Tibial nerve (tissue), 4 donors: ENCODE data around the gene MCF2L. TPM values are rescaled to one million over a fixed set of nuclear protein-coding genes. Genes with fewer than 3 reads are reported as not detected.

ENCODE experiments used
- DNase-seq, 2 donors: peaks; one replicate each; pipeline ENCODE4 v3.0.0-alpha.2; 2019; ENCODE audit warnings: low spot score in 2 of 2
- H3K27ac ChIP-seq, 4 donors: fragments of 200-600 bp; sonication (generic) in 3 of 4; one replicate each; pipeline ENCODE4 v1.5.1; 2017 to 2019; ENCODE audit warnings: mild to moderate bottlenecking in 1 of 4
- H3K27me3 ChIP-seq, 2 donors: fragments of 200-600 bp; sonication (generic) in 1 of 2; one replicate each; pipeline versions ENCODE4 v1.5.1 to v1.6.0; 2017 to 2019
- H3K36me3 ChIP-seq, 3 donors: fragments of 200-600 bp; sonication (generic); one replicate each; pipeline ENCODE4 v1.5.1; 2018 to 2019
- H3K4me1 ChIP-seq, 4 donors: fragments of 200-600 bp; sonication (generic) in 3 of 4; one replicate each; pipeline ENCODE4 v1.5.1; 2017 to 2019
- H3K4me3 ChIP-seq, 4 donors: fragments of 200-600 bp; sonication (generic) in 3 of 4; one replicate each; pipeline ENCODE4 v1.5.1; 2017 to 2019; ENCODE audit warnings: mild to moderate bottlenecking in 1 of 4, moderate library complexity in 1 of 4
- H3K9me3 ChIP-seq, 4 donors: fragments of 200-600 bp; sonication (generic) in 3 of 4; one replicate each; pipeline ENCODE4 v1.5.1; 2017 to 2019
- EP300 ChIP-seq, 2 donors: sonication (generic); formaldehyde crosslinking; IDR thresholded peaks; one replicate each; pipeline ENCODE4 v1.6.1; 2017; ENCODE audit warnings: antibody characterized with exemption in 2 of 2, mild to moderate bottlenecking in 1 of 2
- POLR2A ChIP-seq, 2 donors: fragments of 450-650 bp; IDR thresholded peaks; one replicate each; pipeline ENCODE4 v1.6.1; 2017; ENCODE audit warnings: antibody characterized with exemption in 2 of 2, mild to moderate bottlenecking in 2 of 2, moderate library complexity in 2 of 2
- WGBS, 2 donors: methylation state at CpG; one replicate each; pipeline ENCODE4 v1.1.5; 2018; 5-methylcytosine and 5-hydroxymethylcytosine counted together
- total RNA-seq, 4 donors: library from RNA; depleted of rRNA; stranded (reverse); fragments of >200 nt; gene quantifications; one replicate each; pipeline ENCODE4 v1.1.0, GENCODE V29; 2016
- TF ChIP-seq, protein P1 (sequence below), 5 experiments: fragments of 200-600 bp in 3 of 5; fragments of 450-650 bp in 2 of 5; sonication (generic) in 3 of 5; IDR thresholded peaks; one replicate each; pipeline ENCODE4 v1.5.1; 2016 to 2019; ENCODE audit warnings: antibody characterized with exemption in 5 of 5, mild to moderate bottlenecking in 3 of 5, moderate library complexity in 2 of 5

The MCF2L gene
- total RNA-seq, 4 donors from 2014 or later, result 30.1 to 82.6 (median 45.3) TPM

DNA sequence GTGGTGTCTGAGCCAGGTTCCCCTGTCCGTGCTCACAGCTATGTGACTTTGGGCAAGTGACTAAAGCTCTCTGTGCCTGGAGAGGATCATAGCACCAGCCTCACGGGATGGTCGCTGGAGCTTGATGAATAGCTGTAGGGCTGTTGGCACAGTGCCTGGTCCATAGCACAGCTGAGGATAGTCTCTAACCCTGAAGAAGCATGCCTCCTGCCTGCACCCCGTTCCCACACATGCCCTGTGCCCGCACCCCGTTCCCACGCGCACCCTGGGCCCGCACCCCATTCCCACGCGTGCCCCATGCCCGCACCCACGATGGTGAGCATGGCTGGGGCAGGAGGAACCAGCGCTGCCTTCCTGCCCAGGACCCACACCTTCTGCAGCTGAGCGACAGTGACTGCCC lies 72.9 kb downstream of the MCF2L start:
- Histone ChIP-seq H3K27me3 (no peaks in the 10 kb centered on the region), H3K27ac (no peak overlapping the region), H3K36me3 (no peaks in the 10 kb centered on the region), H3K4me1 (no peaks in the 10 kb centered on the region), H3K9me3 (no peaks in the 10 kb centered on the region), H3K4me3 (no peak overlapping the region)
- no peak for TF ChIP-seq EP300 (IDR thresholded peaks at IDR 0.05)
- TF ChIP-seq, protein P1, sequence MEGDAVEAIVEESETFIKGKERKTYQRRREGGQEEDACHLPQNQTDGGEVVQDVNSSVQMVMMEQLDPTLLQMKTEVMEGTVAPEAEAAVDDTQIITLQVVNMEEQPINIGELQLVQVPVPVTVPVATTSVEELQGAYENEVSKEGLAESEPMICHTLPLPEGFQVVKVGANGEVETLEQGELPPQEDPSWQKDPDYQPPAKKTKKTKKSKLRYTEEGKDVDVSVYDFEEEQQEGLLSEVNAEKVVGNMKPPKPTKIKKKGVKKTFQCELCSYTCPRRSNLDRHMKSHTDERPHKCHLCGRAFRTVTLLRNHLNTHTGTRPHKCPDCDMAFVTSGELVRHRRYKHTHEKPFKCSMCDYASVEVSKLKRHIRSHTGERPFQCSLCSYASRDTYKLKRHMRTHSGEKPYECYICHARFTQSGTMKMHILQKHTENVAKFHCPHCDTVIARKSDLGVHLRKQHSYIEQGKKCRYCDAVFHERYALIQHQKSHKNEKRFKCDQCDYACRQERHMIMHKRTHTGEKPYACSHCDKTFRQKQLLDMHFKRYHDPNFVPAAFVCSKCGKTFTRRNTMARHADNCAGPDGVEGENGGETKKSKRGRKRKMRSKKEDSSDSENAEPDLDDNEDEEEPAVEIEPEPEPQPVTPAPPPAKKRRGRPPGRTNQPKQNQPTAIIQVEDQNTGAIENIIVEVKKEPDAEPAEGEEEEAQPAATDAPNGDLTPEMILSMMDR (IDR thresholded peaks at IDR 0.05), result no peak
- TF ChIP-seq POLR2A (IDR thresholded peaks at IDR 0.05), result no peak
- WGBS, 2 donors, result 80 to 82% methylated on average over 13 to 15 of the region's 15 CpGs
- DNase-seq, result no peak

DNA sequence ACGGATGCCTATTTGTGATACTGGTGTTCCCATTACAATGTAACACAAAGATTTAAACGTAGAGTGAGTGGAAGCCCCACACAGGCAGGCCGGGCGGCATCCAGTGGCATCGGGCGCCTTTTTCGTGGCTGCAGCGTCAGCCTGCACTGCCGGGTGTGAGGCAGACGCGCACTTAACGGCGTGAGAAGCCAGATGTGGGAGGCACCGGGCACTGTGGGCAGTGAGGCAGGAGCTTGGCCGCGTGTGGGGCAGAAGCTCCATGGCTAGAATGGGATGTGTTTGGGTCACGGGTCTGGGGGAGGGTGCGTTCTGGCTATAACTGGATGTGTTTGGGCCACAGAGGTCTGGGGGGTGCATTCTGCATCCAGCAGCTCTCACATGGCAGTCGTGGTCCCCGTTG lies 73.4 kb downstream of the MCF2L start:
- Histone ChIP-seq H3K9me3 (no peaks in the 10 kb centered on the region), H3K36me3 (no peaks in the 10 kb centered on the region), H3K27ac (no peak overlapping the region), H3K27me3 (no peaks in the 10 kb centered on the region), H3K4me3 (no peak overlapping the region), H3K4me1 (no peaks in the 10 kb centered on the region)
- TF ChIP-seq, protein P1 (IDR thresholded peaks at IDR 0.05), result no peak
- TF ChIP-seq POLR2A (IDR thresholded peaks at IDR 0.05) (no peak), EP300 (IDR thresholded peaks at IDR 0.05) (no peak)
- 93 to 95% methylated on average over 18 to 20 of the region's 20 CpGs for WGBS, 2 donors
- no peak for DNase-seq

DNA sequence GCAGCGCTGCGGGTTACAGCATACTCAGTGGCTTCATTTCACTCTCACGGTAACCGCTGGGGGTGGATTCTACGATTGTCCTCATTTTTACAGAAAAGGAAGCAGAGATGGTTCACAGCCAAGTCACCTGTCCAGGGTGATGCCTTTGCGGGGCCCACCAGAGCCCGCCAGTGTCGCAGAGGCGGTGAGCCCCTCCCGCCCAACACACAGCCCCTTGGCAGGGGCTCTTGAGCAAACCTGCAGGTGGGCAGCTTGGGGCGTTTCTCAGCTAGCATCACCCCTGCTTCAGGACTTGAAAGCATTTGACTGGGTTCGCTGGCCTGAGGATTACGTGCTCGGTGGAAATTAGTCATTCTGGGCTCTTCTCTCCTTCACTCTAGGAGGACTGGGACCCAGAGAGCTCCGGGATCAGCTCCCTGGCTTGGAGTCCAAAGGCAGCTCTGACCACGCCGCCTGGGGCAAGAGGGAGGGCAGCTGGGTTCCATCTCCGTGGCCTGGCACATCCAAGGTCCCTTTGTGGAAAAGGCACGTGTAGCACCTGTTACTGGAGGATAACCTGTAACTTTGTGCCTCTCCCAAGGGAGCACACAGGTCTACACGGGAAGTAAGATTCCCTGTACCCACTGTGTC lies 74.1 kb downstream of the MCF2L start:
- Histone ChIP-seq H3K4me1 (no peaks in the 10 kb centered on the region), H3K4me3 (no peak overlapping the region), H3K27ac (no peak overlapping the region), H3K9me3 (no peaks in the 10 kb centered on the region), H3K36me3 (no peaks in the 10 kb centered on the region), H3K27me3 (no peaks in the 10 kb centered on the region)
- no peak for DNase-seq
- TF ChIP-seq EP300 (IDR thresholded peaks at IDR 0.05) (no peak), POLR2A (IDR thresholded peaks at IDR 0.05) (no peak)
- TF ChIP-seq, protein P1 (IDR thresholded peaks at IDR 0.05), result no peak
- 90% methylated on average over 20 of the region's 20 CpGs for WGBS, 2 donors

DNA sequence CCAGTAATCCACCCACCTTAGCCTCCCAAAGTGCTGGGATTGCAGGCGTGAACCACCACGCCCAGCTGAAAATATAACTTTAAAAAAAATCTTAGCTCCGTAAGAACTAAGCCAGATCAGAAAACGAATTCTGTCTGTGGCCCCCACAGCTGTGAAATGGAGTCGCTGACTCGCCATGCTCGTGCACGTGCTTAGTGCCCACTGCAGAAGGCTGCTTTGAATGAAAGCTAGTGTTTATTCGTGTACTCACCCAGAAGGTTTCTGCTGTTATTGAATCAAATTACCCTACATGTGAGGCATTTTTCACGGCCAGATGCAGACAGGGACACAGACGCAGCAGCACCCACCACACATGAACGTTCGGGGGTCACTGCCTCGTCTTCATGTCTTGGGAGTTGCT lies 74.9 kb downstream of the MCF2L start:
- Histone ChIP-seq H3K9me3 (no peaks in the 10 kb centered on the region), H3K4me3 (no peak overlapping the region), H3K4me1 (no peaks in the 10 kb centered on the region), H3K27ac (no peak overlapping the region), H3K36me3 (no peaks in the 10 kb centered on the region), H3K27me3 (no peaks in the 10 kb centered on the region)
- WGBS, 2 donors, result 68 to 72% methylated on average over 14 of the region's 14 CpGs
- TF ChIP-seq EP300 (IDR thresholded peaks at IDR 0.05) (no peak), POLR2A (IDR thresholded peaks at IDR 0.05) (no peak)
- TF ChIP-seq, protein P1 (IDR thresholded peaks at IDR 0.05), result no peak
- DNase-seq, result no peak

DNA sequence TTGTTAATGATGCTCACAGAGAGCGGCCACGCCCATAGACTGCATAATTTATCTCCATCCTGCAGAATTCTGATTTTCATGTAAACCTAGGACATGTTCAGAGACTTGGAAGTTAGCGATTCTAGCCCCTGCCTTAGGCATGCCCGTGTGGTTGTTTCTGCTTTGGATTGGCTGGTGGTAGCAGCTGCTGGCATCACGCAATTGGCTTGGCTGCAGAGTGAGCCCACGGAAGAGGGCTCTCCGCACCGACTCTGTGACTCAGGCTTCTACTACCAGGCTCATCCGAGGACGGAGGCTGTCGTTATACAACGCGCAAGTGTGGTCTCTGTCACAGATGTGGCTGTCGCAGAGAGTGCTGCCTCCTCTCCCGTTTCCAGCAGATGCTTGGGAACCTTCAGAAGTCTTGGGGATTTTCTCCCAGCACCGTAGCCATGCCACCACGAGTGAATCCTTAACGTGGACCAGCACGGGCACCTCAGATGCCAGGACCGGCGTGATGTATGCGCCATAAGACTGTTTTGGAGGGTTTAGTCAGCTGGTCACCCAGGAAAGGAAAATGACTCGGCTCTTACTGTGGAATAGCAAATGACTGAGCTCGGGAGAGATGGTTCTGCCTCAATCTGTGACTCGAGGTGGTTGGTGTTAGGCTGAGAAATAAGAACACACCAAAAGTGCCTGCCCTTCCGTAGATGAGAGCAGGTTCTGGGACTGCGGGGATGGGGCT lies 75.5 kb downstream of the MCF2L start:
- no peak for DNase-seq
- Histone ChIP-seq H3K36me3 (no peaks in the 10 kb centered on the region), H3K4me3 (no peak overlapping the region), H3K4me1 (no peaks in the 10 kb centered on the region), H3K27me3 (no peaks in the 10 kb centered on the region), H3K9me3 (no peaks in the 10 kb centered on the region), H3K27ac (no peak overlapping the region)
- WGBS, 2 donors, result 85 to 89% methylated on average over 27 of the region's 27 CpGs
- TF ChIP-seq POLR2A (IDR thresholded peaks at IDR 0.05), result no peak
- TF ChIP-seq EP300 (IDR thresholded peaks at IDR 0.05), result no peak
- TF ChIP-seq, protein P1 (IDR thresholded peaks at IDR 0.05), result no peak
